Ectodermal cell (in vitro differentiated cells): ENCODE data around the gene IL26.

Experiments
- H3K27ac ChIP-seq: 2 replicates; pipeline ENCODE4 v1.7.0; 2013; ENCODE audit warnings: mild to moderate bottlenecking, low read depth, low read length; ENCODE audit not compliant: insufficient read depth, poor library complexity, severe bottlenecking
- H3K27me3 ChIP-seq: 2 replicates; pipeline ENCODE4 v1.7.0; 2013; ENCODE audit warnings: mild to moderate bottlenecking, low read length; ENCODE audit not compliant: insufficient read depth, control insufficient read depth, poor library complexity, severe bottlenecking
- H3K36me3 ChIP-seq: one replicate; pipeline ENCODE4 v1.7.0; 2013; ENCODE audit warnings: low read length; ENCODE audit not compliant: control insufficient read depth, insufficient read depth
- H3K4me1 ChIP-seq: one replicate; pipeline ENCODE4 v1.7.0; 2013; ENCODE audit warnings: low read length; ENCODE audit not compliant: control insufficient read depth, insufficient read depth
- H3K4me3 ChIP-seq: 2 replicates; pipeline ENCODE4 v1.7.0; 2013; ENCODE audit warnings: low read depth, low read length, control low read depth; ENCODE audit not compliant: insufficient read depth
- H3K9me3 ChIP-seq: 2 replicates; pipeline ENCODE4 v1.7.0; 2013; ENCODE audit warnings: mild to moderate bottlenecking, low read length, moderate library complexity; ENCODE audit not compliant: control insufficient read depth
- WGBS, 2 experiments: methylation state at CpG; one replicate each; pipeline ENCODE4 v1.1.7; 2013; ENCODE audit warnings: missing lambda C conversion rate in 2 of 2; 5-methylcytosine and 5-hydroxymethylcytosine counted together

The IL26 gene

DNA sequence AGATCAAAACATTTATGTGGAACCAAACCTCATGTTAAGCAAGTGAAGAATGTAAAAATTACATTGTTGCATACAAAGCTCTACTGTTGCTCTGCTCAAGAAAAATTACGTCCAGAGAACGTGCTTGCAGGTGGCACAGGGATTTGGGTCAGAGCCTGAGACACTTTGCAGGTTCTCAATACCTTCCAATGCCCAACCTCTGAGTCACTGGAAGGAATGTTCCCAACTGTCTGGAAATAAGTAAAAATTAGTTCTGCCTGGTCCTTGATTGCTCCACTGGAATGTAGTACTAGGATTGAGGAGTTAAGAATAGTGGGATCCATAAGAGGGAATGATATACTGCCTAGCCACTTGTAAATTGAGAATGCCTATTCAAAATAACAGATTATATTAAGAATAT lies 63.2 kb downstream of the IL26 start:
- Histone ChIP-seq H3K36me3 (no peaks in the 10 kb centered on the region), H3K27me3 (no peaks in the 10 kb centered on the region), H3K27ac (no peak overlapping the region), H3K4me1 (no peaks in the 10 kb centered on the region), H3K4me3 (no peak overlapping the region), H3K9me3 (no peaks in the 10 kb centered on the region)
- 98 to 100% methylated on average over 2 of the region's 2 CpGs for WGBS, 2 experiments

DNA sequence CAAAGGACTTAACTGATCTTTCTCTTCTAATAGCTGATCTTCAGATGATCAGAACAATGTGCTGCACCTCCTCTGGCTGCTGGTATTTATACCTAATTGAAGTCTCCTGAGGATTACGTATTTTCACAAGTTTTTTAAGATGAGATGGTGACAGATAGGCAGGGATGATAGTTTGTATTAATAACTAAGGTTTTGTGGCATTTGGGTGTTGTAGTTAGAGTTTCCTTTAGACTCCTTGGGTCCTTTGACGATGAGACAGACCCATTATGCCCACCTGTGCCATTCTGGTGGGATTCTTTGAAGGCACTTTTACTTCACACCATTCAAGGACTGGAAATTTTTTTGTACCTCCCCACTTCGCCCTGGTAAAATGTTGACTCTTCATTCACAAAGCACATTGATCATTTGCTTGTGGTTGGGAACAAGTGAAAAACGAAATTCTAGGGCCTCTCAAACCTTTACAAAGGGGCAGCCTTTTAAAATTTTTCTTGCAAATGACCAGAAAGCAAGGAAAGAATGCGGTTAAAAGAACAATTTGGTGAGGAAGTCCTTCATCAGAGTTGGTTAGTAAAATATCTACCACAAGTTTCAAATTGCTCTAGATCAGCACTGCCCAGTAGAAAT lies 65.8 kb downstream of the IL26 start, which contains the start of gene IFNG:
Gene IFNG (minus strand): TSS at position 60 of the 624 bp plus-strand sequence. CDS start 125 bp downstream, outside the sequence.
- WGBS, 2 experiments: 91 to 95% methylated on average over 5 of the region's 5 CpGs
- no peak within 1 kb of the TSS for H3K4me3 ChIP-seq

DNA sequence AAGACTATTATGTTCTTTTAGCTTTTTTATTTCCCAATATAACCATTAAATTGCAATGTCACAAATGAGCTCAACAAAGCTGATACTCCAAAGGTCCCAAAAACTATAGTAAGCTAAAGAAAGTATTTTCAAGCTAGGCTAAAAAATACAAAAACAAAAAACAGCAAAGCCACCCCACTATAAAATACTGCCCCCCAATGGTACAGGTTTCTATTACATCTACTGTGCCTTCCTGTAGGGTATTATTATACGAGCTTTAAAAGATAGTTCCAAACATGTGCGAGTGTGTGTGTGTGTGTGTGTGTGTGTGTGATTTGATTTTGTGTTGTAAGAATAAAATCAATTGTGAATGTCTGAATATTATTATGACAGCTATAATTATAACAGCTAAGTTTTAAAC lies 67.2 kb downstream of the IL26 start:
- no peaks in the 10 kb centered on the region for H3K9me3 ChIP-seq
- no peaks in the 10 kb centered on the region for H3K36me3 ChIP-seq
- no peaks in the 10 kb centered on the region for H3K4me1 ChIP-seq
- WGBS, 2 experiments: 71 to 87% methylated on average over 1 to 2 of the region's 2 CpGs
- H3K27ac ChIP-seq: no peak overlapping the region
- no peaks in the 10 kb centered on the region for H3K27me3 ChIP-seq
- no peak overlapping the region for H3K4me3 ChIP-seq

More for the DNA sequence above, 65.8 kb downstream of the IL26 start, which contains the start of gene IFNG:
- Histone ChIP-seq H3K27ac (no peak within 1 kb of the TSS), H3K9me3 (no peaks in the 10 kb centered on the region), H3K4me1 (no peaks in the 10 kb centered on the region), H3K27me3 (no peaks in the 10 kb centered on the region), H3K36me3 (no peaks in the 10 kb centered on the region)

DNA sequence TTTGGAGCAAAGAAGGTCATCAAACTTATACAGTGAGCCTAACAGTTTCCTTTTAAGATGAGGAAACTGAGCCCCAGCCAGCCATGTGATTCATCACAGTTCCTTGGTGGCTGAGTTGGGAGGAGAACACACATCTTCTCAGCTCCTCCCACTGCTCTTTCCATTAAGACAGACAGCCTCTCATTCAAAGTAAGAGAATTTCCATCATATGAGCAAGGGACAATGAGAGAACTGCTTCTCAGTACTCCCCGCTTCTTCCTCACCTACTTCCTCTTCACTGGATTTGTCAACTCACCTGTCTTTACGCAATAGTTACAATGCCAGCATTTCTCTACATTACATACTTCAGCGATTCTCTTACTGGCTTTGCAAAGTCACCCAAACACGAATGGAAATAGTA lies 68.2 kb downstream of the IL26 start:
- 69 to 74% methylated on average over 4 of the region's 4 CpGs for WGBS, 2 experiments
- Histone ChIP-seq H3K27me3 (no peaks in the 10 kb centered on the region), H3K4me1 (no peaks in the 10 kb centered on the region), H3K9me3 (no peaks in the 10 kb centered on the region), H3K27ac (no peak overlapping the region), H3K36me3 (no peaks in the 10 kb centered on the region), H3K4me3 (no peak overlapping the region)

DNA sequence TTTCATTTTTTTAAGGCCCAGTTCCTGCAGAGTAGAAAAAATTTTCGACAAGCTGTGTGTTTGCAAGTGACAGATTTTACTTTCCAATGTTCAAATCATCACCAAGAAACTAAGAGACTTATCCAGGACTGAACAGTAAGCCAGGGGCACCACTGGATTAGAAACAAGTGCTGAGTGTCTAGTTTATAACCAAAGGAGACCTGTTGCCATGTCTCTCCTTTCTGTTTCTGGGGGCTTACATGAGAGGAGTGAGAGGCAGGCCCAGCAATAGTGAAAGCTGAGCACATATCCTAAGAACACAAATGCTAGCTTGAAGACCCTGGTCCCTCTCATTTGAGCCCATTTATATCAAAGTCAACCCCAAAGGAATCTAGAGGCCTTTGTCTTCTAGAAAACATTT lies 69.0 kb downstream of the IL26 start:
- H3K27ac ChIP-seq: no peak overlapping the region
- no peaks in the 10 kb centered on the region for H3K4me1 ChIP-seq
- 100% methylated on average over 1 of the region's 1 CpG for WGBS, 2 experiments
- H3K9me3 ChIP-seq: no peaks in the 10 kb centered on the region
- no peaks in the 10 kb centered on the region for H3K36me3 ChIP-seq
- H3K27me3 ChIP-seq: no peaks in the 10 kb centered on the region
- H3K4me3 ChIP-seq: no peak overlapping the region

DNA sequence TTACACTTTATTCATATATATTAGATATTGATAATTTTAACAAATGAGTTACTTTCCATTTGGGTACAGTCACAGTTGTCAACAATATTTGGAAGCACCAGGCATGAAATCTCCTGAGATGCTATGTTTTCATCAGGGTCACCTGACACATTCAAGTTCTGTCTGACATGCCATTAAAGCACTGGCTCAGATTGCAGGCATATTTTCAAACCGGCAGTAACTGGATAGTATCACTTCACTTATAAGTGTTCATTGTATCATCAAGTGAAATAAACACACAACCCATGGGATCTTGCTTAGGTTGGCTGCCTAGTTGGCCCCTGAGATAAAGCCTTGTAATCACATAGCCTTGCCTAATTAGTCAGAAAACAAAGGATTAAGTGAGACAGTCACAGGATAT lies 70.8 kb downstream of the IL26 start:
- H3K27ac ChIP-seq: no peak overlapping the region
- H3K4me3 ChIP-seq: no peak overlapping the region
- no peaks in the 10 kb centered on the region for H3K9me3 ChIP-seq
- WGBS, 2 experiments: 94 to 96% methylated on average over 1 of the region's 1 CpG
- H3K4me1 ChIP-seq: no peaks in the 10 kb centered on the region
- no peaks in the 10 kb centered on the region for H3K36me3 ChIP-seq
- no peaks in the 10 kb centered on the region for H3K27me3 ChIP-seq
